ENCODE measurements around the gene SLC35B2.
A peak's percentile ranks its signal among the peaks of the same experiment; 100 is the strongest.

DNA sequence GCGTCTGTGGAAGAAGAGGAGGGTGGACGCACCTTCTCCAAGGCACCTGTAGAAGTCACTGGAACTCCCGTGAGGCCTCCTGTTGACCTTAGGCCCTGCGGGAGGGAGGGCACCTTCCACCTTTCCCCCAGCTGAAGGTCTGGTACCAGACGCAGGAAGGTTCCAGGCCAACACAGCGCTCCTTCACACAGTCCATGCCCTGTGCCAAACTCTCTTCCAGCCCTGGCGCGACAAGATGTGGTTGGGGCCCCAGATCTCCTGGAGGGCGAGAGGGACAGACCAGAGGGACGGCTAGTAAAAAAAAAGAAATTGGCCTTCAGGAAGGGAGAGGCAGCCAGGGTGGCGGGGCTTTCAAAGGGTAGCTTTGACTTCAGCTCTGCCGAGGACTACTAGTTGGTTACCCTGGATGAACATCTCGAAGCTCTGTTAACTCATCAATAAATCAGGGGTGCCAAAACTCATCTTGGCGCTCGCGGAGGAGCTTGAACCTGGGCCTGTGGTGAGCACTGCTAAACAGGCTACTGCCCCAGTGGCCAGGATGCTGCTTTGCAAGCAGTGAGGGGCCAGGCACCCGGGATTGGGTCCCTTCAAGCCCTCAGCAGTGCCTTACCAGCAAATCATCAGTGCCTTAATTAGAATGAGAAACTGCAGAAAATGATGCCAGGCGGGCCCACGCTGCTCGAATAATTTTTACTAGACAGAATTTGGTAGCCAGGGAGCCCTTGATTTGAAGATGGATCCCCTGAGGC, 40.9 kb upstream of the SLC35B2 start:
- TF ChIP-seq, protein P1, sequence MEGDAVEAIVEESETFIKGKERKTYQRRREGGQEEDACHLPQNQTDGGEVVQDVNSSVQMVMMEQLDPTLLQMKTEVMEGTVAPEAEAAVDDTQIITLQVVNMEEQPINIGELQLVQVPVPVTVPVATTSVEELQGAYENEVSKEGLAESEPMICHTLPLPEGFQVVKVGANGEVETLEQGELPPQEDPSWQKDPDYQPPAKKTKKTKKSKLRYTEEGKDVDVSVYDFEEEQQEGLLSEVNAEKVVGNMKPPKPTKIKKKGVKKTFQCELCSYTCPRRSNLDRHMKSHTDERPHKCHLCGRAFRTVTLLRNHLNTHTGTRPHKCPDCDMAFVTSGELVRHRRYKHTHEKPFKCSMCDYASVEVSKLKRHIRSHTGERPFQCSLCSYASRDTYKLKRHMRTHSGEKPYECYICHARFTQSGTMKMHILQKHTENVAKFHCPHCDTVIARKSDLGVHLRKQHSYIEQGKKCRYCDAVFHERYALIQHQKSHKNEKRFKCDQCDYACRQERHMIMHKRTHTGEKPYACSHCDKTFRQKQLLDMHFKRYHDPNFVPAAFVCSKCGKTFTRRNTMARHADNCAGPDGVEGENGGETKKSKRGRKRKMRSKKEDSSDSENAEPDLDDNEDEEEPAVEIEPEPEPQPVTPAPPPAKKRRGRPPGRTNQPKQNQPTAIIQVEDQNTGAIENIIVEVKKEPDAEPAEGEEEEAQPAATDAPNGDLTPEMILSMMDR (IDR thresholded peaks at IDR 0.05), result 0 out of 2 replicates have a peak, but pooled peaks have one; percentile 7
- TF ChIP-seq, protein P2, sequence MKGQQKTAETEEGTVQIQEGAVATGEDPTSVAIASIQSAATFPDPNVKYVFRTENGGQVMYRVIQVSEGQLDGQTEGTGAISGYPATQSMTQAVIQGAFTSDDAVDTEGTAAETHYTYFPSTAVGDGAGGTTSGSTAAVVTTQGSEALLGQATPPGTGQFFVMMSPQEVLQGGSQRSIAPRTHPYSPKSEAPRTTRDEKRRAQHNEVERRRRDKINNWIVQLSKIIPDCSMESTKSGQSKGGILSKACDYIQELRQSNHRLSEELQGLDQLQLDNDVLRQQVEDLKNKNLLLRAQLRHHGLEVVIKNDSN (IDR thresholded peaks at IDR 0.05; ENCODE audit: borderline replicate concordance, low read depth), result no peak
- TF ChIP-seq GATA2 (CRISPR knock-in tag; IDR thresholded peaks at IDR 0.05) (no peak), MXI1 (IDR thresholded peaks at IDR 0.05; ENCODE audit: low read depth, low read length) (no peak)
